Medulla oblongata (tissue), 1 donor: Measurements from ENCODE around the gene USP6.
"Not testable (repeated sequence)": the region's sequence is repeated elsewhere in the genome, so short reads cannot be mapped to it uniquely, and the experiment has no call there.

Experiments used
- DNase-seq: peaks from one replicate; pipeline ENCODE4 v3.0.0-alpha.2; 2015; ENCODE audit errors: extremely low spot score

Gene USP6

DNA sequence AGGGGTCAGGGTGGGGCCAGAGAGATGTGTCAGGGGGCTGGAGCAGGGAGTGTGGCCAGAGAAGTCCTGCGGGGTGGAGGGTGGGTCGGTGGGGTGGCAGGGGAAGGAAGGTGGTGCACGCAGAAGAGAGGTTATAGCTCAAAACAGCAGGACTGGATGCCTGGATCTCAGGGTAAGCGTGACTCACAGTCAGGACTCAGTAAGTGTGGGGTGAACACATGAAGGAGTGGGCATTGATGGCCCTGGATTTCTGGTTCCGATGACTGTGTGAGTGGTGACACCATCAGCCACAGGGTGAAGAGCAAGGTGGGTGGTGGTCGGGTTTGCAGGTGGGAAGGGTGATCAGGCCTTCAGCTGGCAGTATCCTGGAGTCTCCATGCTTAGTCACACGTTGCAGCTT, 6.2 kb downstream of the USP6 start:
- not testable (repeated sequence) for DNase-seq

DNA sequence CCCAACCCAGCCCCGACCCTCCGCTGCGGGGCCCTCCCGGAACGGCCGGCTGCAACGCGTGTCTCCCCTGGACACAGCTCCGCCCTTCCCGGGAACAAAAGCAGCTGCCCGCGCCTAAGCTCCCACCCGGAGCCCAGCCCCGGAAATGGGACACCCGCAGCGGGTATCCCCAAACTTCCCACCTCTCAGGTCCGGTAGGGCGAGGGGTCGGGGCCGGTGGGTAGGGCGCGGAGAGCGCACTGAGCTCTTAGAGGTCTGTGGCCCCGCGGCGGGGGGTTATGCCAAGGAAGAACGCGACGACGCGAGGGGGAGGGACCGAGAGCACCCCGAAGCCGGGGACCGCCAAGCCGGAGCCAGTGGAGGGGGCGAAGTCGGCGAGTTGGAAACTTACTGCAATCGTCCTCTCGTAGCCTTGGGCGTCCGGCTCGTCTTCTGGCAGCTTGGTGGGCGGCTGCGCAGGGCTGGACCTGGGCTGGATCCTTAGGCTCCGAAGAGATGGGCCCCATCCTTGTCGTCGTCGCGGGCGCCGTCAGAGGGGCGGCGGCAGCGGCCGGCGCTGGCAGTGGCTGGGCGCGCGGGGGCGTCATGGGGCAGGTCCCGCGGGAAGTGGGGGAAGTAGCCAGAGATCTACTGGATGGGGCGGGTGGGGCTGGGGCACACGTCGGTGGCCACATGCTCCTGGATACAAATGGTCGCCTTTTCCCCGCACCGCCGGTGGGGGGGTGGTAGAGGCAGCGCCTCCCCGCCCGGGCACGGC, 6.9 kb downstream of the USP6 start:
- DNase-seq: peak; percentile 35

DNA sequence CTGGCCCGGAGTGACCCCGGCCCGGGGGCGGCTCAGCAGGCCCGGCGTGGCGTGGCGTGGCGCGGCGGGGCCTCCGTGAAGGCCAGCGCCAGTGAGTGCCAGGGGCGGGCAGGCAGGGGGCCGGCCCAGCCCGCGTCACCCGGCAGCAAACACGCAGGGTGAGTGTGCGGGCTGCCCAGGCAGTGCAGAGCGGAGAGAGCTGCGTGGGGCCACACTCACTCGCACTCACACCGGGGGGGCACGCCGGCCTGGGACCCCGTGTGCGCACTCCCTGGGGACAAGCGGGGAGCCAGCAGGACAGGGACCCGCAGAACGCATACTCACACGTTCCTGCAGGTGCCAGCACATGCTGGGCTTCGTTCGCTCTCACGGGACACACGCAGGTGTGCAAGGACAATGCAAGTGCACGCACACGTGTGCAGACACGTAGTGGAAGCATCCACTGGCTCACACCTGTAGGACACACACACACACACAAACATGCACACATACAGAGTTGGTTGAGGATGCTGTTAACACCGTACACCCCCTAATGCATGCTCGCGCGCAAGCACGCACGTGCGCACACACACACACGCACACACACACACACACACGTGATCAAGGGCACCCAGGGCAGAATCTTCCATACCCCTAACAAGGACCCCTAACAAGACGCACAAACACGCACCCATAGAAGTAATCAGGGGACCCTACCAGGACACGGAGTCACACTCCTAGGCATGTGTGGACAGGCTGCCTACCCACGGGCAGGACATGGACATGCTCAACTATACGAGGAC, 7.7 kb downstream of the USP6 start:
- DNase-seq: no peak

DNA sequence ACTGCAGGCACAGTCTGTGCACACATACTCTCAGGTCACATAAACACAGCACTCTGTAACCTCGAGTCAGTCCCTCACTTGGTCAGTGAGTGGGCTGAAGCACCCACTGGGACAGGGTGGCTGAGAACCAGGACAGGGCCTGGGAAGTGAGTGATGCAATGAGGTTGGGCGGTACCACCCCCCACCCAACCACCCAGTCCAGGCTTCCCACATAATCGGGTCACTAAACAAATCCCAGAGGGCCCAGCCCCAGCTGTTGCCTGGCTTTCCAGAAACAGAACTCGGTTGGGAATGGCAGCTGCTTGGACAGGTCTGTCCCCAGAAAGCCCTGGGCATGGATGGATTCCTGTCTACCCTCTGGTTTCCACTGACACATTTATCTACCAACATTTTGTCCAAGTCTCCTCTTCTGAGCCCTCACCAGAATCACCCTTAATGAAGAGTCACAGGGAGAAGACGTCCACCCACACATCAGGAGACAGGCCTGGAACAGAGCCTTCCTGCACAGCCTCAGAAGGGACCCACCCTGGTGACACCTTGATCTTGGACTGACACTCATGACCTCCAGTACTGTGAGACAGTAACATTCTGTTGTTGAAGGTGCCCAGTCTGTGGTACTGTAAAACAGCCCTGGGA, 8.4 kb downstream of the USP6 start:
- DNase-seq: not testable (repeated sequence)

DNA sequence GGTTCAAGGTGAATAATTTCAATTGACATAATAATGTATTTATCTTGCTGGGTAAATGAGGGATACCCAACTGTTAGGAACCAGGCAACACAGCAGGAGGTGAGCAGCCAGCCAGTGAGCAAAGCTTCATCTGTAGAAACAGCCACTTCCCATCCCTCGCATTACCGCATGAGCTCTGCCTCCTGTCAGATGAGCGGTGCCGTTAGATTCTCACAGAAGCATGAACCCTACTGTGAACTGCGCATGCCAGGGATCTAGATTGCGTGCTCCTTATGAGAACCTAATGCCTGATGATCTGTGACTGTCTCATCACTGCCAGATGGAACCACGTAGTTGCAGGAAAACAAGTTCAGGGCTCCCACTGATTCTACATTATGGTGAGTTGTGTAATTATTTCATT, 9.1 kb downstream of the USP6 start:
- DNase-seq: not testable (repeated sequence)

DNA sequence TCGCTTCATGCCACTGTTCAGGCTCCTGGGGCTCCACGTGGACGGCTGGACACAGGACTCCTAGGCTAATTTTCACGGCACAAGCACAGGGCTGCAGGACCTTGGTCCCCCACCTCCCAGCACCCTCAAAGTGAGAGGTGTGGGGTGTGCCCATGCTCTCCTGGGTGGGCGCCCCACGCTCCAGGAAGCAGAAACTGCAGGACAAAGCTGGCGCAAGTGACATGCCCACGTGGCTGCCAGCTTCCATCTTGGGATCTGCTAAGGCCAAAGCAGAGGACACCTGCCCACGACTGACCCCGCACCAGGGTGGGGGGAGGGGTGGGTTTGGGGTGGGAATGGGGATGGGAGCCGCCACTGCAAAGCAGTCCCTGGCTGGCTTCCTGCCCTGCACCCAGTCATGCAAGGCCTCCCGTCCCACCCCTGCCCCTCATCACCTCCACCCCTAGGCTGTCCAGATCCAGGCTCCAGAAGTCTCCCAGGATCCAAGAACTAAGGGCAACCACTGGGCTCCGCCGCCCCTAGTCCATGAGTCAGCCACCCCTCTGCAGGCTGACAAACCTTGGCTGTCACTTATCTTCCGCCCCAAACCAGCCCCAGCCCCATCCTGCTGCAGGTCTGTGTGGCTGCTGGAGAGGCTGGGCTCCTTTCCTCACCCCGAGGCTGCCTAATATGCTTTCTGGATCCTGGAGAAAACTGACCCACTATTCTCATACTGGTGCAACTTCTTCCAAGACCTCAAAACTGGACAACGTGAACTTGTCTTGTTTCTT, 11.1 kb downstream of the USP6 start:
- DNase-seq: no peak

DNA sequence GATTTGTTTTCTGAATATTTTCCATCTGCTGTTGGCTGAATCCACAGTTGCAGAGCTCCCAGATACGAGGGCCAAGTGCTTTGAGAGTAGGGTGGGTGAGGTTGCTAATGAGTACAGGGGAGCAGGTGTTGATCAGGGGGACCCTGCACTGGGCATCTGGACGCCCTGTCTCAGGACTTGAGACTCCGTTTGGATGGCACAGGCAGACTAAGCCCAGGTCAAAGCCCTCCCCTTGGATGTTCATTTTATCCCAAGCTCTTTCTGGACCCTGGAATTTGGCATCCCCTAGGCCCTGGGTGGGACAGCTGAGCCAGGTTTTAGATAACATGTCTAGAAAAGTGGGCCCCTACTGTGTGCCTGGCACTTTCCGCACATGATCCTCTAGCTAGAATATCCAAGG, 12.1 kb downstream of the USP6 start:
- DNase-seq: no peak

DNA sequence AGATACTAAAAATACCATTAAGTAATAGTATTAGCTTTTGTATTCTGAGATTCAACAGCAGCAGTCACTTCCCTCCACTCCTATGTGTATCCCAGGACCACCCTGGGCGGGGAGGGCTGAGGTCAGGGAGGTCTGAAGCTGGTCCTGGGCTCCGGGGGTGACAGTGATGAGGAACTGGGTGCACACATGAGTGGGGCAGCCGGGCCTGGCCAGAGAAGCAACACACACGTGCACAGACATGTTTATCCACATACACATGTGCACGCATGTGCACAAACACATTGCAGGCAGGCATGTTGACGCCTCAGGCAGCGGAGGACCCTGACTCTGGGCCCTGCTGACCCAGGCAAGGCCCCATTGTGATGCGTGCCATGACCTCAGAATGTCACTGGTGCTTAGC, 12.6 kb downstream of the USP6 start:
- DNase-seq: not testable (repeated sequence)

DNA sequence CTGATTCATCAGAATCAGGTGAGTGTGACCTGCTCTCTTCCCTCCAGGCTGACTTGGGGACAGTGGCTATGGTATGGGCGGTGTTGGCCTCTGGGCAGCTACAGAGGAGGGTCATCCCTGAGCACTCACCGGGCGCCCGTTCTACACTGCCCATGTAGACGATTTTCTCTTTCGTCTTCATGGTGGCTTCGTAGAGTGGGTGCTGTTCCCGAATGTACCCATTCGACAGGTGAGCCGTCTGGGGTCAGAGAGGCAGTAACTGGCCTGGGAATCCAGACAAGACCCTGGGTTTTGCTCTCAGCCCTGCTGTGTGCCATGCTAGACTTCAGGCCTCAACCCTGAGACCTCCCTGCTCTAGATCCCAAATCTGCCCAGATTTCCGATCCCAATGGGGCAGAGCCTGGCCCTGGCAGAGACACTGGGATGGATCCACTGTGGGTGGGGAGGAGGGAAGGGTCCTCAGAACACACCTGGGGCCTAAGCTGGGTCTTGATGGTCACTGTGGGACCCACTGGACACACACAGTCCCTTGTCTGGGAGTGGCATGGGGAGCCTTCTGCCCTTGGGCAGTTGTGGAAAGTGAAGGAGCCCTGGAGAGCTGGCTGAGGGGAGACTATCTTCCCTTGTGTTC, 13.2 kb downstream of the USP6 start:
- no peak for DNase-seq

DNA sequence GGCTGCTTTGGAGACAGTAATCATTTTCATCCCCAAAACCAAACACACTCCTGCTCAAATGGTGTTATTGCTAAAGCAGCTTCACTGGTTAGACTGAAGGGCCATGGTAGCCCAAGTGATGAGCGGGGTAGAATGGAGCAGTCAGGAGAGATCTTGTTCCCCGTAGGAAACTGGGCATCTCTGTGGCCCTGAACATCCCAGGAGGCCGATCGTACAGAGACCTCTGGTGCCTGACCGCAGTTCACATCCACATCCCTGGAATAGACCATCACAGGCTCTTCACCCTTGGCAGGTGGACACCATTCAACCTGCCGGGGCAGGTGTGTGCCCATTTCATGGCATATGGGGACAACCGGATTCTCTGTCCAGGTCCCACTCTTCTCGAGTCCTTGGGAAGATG, 13.9 kb downstream of the USP6 start:
- DNase-seq: not testable (repeated sequence)

DNA sequence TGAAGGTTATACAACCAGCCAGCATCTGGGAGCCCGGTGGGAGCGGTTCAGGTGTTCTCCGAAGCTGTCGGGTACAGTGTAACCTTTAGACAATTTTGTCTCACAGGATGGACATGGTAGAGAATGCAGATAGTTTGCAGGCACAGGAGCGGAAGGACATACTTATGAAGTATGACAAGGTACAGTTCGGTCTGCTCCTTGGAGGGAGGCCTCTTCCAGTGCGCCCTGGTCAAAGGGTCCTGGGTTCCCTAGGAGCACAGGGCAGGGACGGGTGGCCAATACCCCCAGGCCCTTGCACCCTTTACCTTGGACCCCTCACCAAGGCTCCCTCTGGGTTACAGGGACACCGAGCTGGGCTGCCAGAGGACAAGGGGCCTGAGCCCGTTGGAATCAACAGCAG, 14.4 kb downstream of the USP6 start:
- DNase-seq: not testable (repeated sequence)

DNA sequence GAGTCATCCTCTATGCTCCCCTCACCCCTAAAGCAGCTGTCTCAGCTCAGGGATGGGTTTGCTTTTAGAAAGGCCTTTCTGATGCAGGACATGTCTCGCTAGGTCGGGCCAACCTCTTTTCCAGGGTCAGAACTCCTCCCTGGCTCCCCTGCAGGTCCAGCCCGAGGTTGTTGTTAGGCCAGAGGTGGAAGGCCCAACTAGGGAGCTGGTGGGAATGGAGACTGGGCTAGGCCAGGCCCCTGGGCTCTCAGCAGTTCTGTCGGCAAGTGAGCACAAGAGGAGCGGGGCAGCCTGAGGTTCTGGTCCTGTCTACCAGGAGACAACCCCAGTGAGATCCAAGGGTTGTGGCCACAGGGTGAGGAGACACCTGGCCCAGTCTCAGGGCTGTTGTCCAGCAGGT, 14.9 kb downstream of the USP6 start:
- DNase-seq: not testable (repeated sequence)

DNA sequence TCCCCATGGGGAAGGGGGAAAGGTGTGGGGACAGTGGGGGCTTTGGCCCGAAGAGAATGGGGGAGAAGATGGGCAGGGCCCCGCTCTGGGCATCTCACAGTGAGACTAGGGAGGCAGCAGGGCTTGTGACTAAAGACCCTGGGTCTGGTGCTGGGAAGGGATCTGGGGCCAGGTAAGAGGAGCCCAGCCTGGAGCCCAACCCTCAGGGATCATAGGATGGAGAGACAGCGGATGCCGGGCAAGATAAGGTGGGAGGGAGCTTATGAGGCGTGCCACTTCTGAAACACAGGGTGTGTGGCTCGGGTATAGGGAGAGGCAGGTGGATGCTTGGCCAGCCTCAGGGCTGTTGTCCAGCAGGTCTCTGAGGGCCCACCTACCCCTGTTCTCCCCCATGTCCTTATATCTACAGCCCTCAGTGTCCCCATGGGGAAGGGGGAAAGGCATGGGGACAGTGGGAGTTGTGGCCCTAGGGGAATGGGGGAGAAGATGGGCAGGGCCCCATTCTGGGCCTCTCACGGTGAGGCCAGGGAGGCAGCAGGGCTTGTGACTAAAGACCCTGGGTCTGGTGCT, 15.4 kb downstream of the USP6 start:
- DNase-seq: no peak

DNA sequence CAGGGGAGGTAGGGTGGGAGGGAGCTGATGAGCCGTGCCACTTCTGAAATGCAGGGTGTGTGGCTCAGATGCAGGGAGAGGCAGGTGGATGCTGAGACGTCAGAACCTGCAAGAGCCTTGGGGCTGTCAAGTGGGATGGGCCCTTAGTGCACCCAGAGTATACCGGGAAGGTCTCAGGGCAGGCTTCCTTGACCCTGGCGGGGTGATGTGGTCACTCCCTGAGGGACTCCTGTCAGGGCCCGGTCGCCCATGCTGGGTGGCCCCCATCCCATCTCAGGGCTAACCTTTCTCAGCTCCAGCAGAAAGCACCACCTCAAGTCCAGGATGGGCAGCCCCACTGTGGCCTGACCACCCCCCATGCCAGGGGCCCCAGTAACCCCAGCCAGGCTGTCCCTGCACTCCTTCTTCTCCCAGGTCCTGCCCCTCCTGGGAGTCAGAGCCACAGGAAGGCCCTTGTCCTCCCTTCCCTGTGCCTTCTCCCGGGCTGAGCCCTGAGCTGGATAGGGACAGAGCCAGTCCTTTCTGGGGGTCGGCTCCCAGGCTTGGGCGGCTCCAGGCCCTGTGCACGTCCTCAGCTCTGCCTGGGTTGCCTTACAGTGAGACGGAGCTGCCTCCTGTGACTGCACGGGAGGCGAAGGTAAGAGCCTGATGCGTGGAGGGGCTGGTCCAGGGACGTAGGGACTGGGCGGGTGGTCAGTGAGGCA, 16.1 kb downstream of the USP6 start:
- DNase-seq: not testable (repeated sequence)

DNA sequence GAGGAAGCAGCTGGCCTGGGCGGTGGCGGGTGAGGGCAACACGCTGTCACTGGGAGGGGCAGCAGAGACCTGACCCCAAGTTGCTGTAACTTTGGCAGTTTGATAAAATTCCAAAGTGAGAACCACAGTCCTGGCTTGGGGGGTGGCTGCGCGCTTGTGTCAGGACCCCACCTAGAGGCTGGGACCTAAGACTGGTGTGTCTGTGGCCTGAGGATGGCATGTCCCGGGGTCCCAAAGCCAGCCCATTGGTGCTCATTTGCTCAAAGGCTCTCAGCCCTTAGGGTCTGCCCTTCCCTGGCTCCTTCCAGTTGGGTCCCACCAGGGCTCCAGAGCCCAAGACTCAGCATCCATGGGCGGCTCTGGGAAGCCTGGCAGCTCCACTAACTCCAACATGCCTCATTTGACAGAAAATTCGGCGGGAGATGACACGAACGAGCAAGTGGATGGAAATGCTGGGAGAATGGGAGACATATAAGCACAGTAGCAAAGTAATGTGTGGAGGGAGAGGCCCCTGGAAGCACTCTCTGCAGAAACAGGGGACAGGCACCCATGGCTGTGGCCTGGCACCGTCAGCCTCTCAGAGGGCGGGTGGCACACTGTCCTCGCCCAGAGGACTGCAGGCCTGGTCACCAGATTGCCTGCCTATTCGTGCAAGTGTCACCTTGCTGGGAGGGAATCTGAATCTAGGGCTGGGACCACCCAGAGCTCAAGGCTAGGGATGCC, 16.8 kb downstream of the USP6 start:
- not testable (repeated sequence) for DNase-seq

DNA sequence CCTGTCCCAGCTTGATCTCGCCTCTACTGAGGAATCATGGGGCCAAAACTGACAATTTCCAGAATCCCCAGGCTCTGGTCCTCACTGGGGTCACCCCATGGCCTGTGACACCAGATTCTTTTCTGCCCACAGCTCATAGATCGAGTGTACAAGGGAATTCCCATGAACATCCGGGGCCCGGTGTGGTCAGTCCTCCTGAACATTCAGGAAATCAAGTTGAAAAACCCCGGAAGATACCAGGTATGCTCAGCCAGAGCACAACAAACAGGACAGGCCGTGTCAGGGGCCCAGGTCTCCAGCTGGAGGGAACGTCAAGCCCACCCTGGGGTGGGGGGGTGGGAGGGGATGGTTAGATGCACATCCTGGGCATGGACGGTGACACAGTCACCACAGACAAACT, 17.5 kb downstream of the USP6 start:
- no peak for DNase-seq

DNA sequence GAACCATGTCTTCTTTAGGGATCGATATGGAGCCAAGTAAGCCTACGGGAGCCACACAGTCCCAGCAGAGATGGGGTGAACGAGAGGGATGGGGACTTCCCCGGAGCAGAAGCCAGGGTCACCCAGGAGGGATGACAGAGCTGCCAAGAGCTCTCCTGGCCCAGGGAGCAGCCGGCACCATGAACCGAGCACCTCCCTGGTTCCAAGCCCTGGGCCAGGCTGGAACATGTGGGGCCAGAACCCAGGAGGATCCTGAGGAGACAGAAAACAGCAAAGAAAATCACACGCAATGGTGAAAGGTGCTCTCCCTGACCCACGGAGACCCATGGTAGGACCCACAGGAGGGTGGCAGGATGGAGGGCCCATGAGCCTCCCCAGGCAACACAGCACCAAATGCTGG, 18.1 kb downstream of the USP6 start:
- DNase-seq: not testable (repeated sequence)

DNA sequence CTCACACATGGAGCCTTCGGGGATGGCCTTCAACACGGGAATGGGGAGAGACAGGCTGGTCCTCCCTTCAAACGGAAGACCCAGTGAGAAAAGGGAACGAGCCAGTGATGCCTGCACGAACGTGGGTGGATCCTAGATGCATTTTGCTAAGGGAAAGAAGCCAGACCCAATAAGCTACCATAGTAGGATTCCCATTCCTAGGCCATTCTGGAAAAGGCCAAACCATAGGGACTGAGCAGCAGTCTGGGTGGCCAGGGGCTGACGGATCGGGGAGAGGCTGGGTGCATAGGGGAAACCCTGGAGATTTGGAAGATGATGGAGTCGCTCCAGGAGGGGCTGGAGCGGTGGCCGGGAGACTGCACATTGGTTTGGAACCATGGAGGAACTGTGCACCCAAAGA, 18.7 kb downstream of the USP6 start:
- not testable (repeated sequence) for DNase-seq

DNA sequence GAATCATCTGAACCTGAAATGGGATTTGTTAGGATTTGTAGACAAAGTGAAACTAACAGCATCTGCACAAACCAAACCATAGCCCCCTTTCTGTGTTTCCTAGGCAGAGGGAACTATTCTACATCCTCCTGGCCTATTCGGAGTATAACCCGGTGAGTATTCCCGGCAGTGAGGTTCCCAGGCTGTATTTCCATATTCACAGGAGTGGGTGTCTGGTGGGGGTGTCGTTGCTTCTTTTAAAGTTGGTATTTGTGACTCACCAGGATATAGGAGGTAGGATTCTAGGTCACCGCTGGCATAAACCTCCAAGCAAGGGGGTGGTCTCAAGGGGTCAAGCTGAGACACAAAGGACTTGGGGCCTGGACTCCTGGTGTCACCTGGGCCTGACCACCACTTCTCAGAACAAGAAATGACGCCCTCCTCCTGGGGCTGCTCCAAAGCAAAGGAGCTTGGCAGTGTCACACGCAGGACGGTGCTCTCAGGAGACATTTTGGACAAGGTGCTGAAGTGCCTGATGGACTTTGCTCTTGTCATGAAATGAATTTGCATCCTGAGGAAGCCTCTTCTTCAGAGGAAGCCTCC, 19.4 kb downstream of the USP6 start:
- DNase-seq: not testable (repeated sequence)
